Ishikawa (cell line): ENCODE measurements around the gene RABAC1.

Source experiments
- CEBPB ChIP-seq: IDR thresholded peaks from 2 replicates; pipeline ENCODE4 v1.6.1; 2012
- CREB1 ChIP-seq: IDR thresholded peaks from 2 replicates; pipeline ENCODE4 v1.6.1; 2012; ENCODE audit warnings: low read depth
- EGR1 ChIP-seq: IDR thresholded peaks from 2 replicates; pipeline ENCODE4 v1.6.1; 2012
- EP300 ChIP-seq: IDR thresholded peaks from 2 replicates; pipeline ENCODE4 v1.6.1; 2012; ENCODE audit warnings: borderline replicate concordance
- FOXM1 ChIP-seq: IDR thresholded peaks from 2 replicates; pipeline ENCODE4 v1.6.1; 2012; ENCODE audit warnings: low read depth, borderline replicate concordance
- NFIC ChIP-seq: IDR thresholded peaks from 2 replicates; pipeline ENCODE4 v1.6.1; 2012
- RAD21 ChIP-seq: IDR thresholded peaks from 2 replicates; pipeline ENCODE4 v1.6.1; 2012; ENCODE audit warnings: low read depth
- TAF1 ChIP-seq: IDR thresholded peaks from 2 replicates; pipeline ENCODE4 v1.6.1; 2012; ENCODE audit warnings: low read depth, mild to moderate bottlenecking
- TCF12 ChIP-seq: IDR thresholded peaks from 2 replicates; pipeline ENCODE4 v1.6.1; 2012; ENCODE audit warnings: low read depth
- TEAD4 ChIP-seq: IDR thresholded peaks from 2 replicates; pipeline ENCODE4 v1.6.1; 2012
- YY1 ChIP-seq: IDR thresholded peaks from 2 replicates; pipeline ENCODE4 v1.6.1; 2012; ENCODE audit warnings: low read depth
- ZBTB7A ChIP-seq: IDR thresholded peaks from 2 replicates; pipeline ENCODE4 v1.6.1; 2012; ENCODE audit warnings: low read depth
- TF ChIP-seq, protein P1 (sequence below): IDR thresholded peaks from 2 replicates; pipeline ENCODE4 v1.6.1; 2012; ENCODE audit warnings: low read depth, mild to moderate bottlenecking
- TF ChIP-seq, protein P2 (sequence below): IDR thresholded peaks from 2 replicates; pipeline ENCODE4 v1.6.1; 2012
- TF ChIP-seq, protein P3 (sequence below): IDR thresholded peaks from 2 replicates; pipeline ENCODE4 v1.6.1; 2012

RABAC1 gene

DNA sequence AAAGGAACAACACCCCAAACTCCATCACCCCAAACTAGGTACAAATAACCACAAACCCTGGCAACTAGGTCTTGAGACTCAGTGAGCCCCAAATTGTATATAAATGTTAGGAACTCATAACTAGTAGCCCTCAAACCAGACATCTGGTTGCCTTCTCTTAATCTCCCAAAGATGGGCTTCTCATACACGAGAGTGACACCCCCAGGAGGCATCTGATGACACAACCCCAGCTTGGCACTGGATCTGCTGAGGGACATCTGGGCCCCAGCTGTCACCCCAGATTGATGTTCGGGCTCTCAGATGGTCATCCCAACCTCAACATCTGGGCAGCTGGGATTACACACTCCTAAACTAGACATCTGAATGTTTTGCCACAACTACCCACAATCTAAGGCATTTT, 14.8 kb downstream of the RABAC1 start:
- TF ChIP-seq TAF1 (no peak), FOXM1 (no peak), TEAD4 (no peak), TCF12 (no peak)
- TF ChIP-seq, protein P1, sequence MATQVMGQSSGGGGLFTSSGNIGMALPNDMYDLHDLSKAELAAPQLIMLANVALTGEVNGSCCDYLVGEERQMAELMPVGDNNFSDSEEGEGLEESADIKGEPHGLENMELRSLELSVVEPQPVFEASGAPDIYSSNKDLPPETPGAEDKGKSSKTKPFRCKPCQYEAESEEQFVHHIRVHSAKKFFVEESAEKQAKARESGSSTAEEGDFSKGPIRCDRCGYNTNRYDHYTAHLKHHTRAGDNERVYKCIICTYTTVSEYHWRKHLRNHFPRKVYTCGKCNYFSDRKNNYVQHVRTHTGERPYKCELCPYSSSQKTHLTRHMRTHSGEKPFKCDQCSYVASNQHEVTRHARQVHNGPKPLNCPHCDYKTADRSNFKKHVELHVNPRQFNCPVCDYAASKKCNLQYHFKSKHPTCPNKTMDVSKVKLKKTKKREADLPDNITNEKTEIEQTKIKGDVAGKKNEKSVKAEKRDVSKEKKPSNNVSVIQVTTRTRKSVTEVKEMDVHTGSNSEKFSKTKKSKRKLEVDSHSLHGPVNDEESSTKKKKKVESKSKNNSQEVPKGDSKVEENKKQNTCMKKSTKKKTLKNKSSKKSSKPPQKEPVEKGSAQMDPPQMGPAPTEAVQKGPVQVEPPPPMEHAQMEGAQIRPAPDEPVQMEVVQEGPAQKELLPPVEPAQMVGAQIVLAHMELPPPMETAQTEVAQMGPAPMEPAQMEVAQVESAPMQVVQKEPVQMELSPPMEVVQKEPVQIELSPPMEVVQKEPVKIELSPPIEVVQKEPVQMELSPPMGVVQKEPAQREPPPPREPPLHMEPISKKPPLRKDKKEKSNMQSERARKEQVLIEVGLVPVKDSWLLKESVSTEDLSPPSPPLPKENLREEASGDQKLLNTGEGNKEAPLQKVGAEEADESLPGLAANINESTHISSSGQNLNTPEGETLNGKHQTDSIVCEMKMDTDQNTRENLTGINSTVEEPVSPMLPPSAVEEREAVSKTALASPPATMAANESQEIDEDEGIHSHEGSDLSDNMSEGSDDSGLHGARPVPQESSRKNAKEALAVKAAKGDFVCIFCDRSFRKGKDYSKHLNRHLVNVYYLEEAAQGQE: no peak
- TF ChIP-seq, protein P2, sequence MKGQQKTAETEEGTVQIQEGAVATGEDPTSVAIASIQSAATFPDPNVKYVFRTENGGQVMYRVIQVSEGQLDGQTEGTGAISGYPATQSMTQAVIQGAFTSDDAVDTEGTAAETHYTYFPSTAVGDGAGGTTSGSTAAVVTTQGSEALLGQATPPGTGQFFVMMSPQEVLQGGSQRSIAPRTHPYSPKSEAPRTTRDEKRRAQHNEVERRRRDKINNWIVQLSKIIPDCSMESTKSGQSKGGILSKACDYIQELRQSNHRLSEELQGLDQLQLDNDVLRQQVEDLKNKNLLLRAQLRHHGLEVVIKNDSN: no peak

DNA sequence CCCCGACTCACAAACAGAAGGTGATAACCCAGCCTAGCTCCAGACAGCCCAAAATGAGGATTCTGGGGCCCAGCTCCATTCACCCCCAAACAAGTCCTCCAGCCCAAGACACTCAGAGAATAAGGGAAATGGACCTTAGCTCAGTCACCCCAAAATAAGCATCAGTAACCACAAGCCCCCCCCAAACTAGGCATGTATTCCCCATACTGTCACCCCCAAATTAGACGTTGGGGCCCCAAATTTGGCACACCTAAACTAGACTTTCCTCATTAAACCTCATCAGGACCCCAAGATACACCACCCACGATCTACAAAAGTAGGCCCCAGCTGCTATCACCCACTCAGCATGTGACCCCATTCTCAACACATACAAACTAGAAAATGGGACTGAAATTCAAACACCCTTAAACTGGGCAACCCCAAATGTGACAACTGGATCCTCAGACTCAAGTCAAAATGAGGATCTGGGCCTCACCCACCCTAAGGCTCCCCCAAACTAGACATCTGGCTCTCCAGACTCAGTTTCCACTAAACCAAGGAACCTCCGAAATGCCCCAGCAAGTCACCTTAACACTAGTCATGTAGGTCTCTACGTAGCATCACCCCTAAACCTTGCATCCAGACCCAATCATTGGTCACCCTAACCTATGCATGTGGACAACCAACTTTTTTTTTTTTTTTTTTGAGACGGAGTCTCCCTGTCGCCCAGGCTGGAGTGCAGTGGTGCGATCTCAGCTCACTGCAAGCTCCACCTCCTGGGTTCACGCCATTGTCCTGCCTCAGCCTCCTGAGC, 17.5 kb downstream of the RABAC1 start:
- TF ChIP-seq EGR1: no peak

DNA sequence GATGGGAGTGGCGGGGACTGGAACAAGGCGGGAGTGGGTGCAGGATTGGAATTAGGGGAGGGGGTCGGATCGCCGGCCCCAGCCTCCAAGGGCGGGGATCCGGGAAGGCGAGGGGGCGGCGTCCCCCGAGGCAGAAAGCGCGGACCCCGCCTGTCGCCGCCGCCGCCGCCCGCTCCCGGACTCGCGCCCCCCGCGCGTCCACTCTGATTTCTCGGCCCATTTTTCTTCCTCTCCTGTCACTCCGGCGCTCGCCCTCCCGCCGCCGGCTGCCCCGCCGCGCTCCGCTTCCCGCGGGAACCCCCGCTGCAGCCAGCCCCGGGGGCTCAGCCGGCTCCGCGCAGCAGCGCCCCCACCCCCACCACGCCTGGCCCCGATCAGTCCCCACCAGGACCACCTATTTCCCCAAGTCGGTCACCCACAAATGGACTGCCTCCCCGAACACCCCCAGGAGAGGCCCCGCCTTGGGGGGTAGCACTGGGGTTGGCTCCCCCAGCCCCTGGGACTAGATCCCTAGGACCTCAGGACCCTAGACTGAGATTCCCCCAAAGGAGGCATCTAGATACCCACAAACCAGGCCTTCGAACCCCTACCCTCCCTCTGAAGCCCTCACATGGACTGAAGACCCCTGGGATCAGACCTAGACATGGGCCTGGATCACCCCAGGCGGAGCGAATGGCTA, 18.3 kb downstream of the RABAC1 start:
- TF ChIP-seq NFIC (no peak), ZBTB7A (no peak), EP300 (no peak), CEBPB (no peak), TCF12 (no peak), TEAD4 (no peak), RAD21 (no peak), EGR1 (no peak), FOXM1 (no peak), CREB1 (no peak), YY1 (no peak)
- TF ChIP-seq, protein P3, sequence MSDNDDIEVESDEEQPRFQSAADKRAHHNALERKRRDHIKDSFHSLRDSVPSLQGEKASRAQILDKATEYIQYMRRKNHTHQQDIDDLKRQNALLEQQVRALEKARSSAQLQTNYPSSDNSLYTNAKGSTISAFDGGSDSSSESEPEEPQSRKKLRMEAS: no peak
- TF ChIP-seq, protein P2: no peak
- TF ChIP-seq, protein P1: no peak

DNA sequence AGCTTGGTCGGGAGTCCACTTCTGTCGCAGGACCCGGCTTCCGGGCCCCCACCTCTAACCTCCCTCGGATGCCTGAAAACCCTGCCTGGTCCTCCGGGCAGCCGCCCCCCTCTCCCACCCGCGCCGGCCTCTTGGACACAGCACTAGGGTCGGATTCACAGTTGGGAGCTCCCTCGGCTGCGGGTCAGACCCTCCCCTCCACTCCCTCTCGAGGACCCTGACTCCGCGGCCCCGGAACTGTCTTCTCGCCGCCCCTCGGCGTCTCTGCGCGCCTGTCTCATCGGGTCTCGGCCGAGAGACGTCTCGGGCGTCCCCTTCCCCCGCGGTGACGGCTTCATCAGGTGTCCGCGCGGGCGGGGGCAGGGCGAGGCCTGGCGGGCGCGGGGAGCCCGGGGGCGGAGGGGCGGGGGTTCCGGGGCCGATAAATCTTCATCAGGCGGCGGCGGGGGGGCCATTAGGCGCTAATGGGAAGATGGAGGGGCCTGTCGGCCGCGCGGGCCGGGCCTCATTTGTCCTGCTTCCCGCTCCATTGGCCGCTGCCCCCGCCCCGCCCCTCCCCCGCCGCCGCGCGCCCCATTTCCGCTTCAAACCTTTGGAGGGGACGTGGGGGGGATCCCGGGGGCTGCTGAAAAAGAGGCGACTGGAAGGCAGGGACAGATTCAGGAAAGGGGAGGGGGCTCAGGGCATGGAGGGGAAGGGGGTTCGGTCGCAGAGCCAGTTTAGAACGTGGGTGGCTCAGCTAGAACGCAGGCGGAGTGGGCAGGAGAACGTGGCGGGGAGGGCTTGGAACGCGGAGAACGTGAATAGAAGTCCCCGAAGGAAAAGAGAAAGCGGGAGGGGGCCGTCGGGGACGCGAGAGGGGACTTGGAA, 19.0 kb downstream of the RABAC1 start:
- TF ChIP-seq FOXM1: no peak
- no peak for TF ChIP-seq EP300
- no peak for TF ChIP-seq NFIC
- no peak for TF ChIP-seq EGR1
- no peak for TF ChIP-seq CREB1
- TF ChIP-seq, protein P3: no peak
- TF ChIP-seq, protein P1: no peak
